ENCODE data around the gene RALGPS2.
A peak's percentile ranks its signal among the peaks of the same experiment; 100 is the strongest.
"Not testable (repeated sequence)": the region's sequence is repeated elsewhere in the genome, so short reads cannot be mapped to it uniquely, and the experiment has no call there.

Gene RALGPS2

GRCh38 chr1:178751046-178751445, 26.0 kb downstream of the RALGPS2 start:
- no peaks in the 10 kb centered on the region for H3K79me1 ChIP-seq (ENCODE audit: low read length)
- no peak overlapping the region for H4K8ac ChIP-seq (ENCODE audit: low read depth, low read length)
- no peak overlapping the region for H3K4ac ChIP-seq (ENCODE audit: low read depth, low read length)
- no peak overlapping the region for H2AK5ac ChIP-seq (ENCODE audit: low read length)
- H3K4me1 ChIP-seq (ENCODE audit: control insufficient read depth in 1 of 2, insufficient read depth in 2 of 2, low read length in 2 of 2): no peaks in the 10 kb centered on the region
- H2BK5ac ChIP-seq (ENCODE audit: low read depth, low read length, poor library complexity): no peak overlapping the region
- no peak overlapping the region for H3K14ac ChIP-seq (ENCODE audit: low read length)
- no peak overlapping the region for H3K23ac ChIP-seq (ENCODE audit: low read length)
- no peaks in the 10 kb centered on the region for H3K9me3 ChIP-seq (ENCODE audit: insufficient read depth, low read depth, low read length)
- no peak overlapping the region for H2BK12ac ChIP-seq (ENCODE audit: low read length)
- H4K91ac ChIP-seq (ENCODE audit: low read depth, low read length): no peak overlapping the region
- no peaks in the 10 kb centered on the region for H3K27me3 ChIP-seq (ENCODE audit: insufficient read depth, low read length)
- no peak for DNase-seq
- no peak overlapping the region for H3K27ac ChIP-seq (ENCODE audit: low read depth, low read length)
- H3K4me2 ChIP-seq (ENCODE audit: low read length): no peak overlapping the region
- no peak overlapping the region for H4K12ac ChIP-seq (ENCODE audit: low read depth, low read length)
- no peak overlapping the region for H3K18ac ChIP-seq (ENCODE audit: low read length)
- no CpG with 5 or more reads among the region's 4 CpGs for WGBS (ENCODE audit: extremely low coverage, insufficient coverage, insufficient read length)
- no peak overlapping the region for H2BK120ac ChIP-seq (ENCODE audit: insufficient read depth, low read length, poor library complexity)
- H2AFZ ChIP-seq (ENCODE audit: insufficient read depth, low read length, poor library complexity): no peak overlapping the region
- no peak overlapping the region for H3K9ac ChIP-seq (ENCODE audit: low read length)
- no peak overlapping the region for H3K4me3 ChIP-seq (ENCODE audit: low read depth, low read length)
- H3K79me2 ChIP-seq (ENCODE audit: control insufficient read depth, insufficient read depth, low read length, poor library complexity): no peaks in the 10 kb centered on the region
- H3K36me3 ChIP-seq (ENCODE audit: control insufficient read depth in 1 of 2, insufficient read depth in 2 of 2, low read length in 2 of 2): peaks cover 2 to 4% of the 10 kb centered on the region in 2 experiments

GRCh38 chr1:178752891-178753290, 27.8 kb downstream of the RALGPS2 start:
- Histone ChIP-seq H2AFZ (ENCODE audit: insufficient read depth, low read length, poor library complexity) (no peak overlapping the region), H3K9me3 (ENCODE audit: insufficient read depth, low read depth, low read length) (no peaks in the 10 kb centered on the region), H3K79me2 (ENCODE audit: control insufficient read depth, insufficient read depth, low read length, poor library complexity) (no peaks in the 10 kb centered on the region), H3K9ac (ENCODE audit: low read length) (no peak overlapping the region), H3K18ac (ENCODE audit: low read length) (no peak overlapping the region), H3K4me1 (ENCODE audit: control insufficient read depth in 1 of 2, insufficient read depth in 2 of 2, low read length in 2 of 2) (no peaks in the 10 kb centered on the region), H2AK5ac (ENCODE audit: low read length) (no peak overlapping the region), H3K36me3 (ENCODE audit: control insufficient read depth in 1 of 2, insufficient read depth in 2 of 2, low read length in 2 of 2) (no peaks in the 10 kb centered on the region), H2BK120ac (ENCODE audit: insufficient read depth, low read length, poor library complexity) (no peak overlapping the region), H3K79me1 (ENCODE audit: low read length) (no peaks in the 10 kb centered on the region), H3K27ac (ENCODE audit: low read depth, low read length) (no peak overlapping the region), H2BK5ac (ENCODE audit: low read depth, low read length, poor library complexity) (no peak overlapping the region), H3K4me3 (ENCODE audit: low read depth, low read length) (no peak overlapping the region), H4K12ac (ENCODE audit: low read depth, low read length) (no peak overlapping the region), H3K4me2 (ENCODE audit: low read length) (no peak overlapping the region), H4K91ac (ENCODE audit: low read depth, low read length) (no peak overlapping the region), H3K4ac (ENCODE audit: low read depth, low read length) (no peak overlapping the region), H3K27me3 (ENCODE audit: insufficient read depth, low read length) (no peaks in the 10 kb centered on the region), H4K8ac (ENCODE audit: low read depth, low read length) (no peak overlapping the region), H2BK12ac (ENCODE audit: low read length) (no peak overlapping the region), H3K23ac (ENCODE audit: low read length) (no peak overlapping the region), H3K14ac (ENCODE audit: low read length) (no peak overlapping the region)
- no peak for DNase-seq
- no CpG with 5 or more reads among the region's 2 CpGs for WGBS (ENCODE audit: extremely low coverage, insufficient coverage, insufficient read length)

- no CpG with 5 or more reads among the region's 3 CpGs for WGBS (ENCODE audit: extremely low coverage, insufficient coverage, insufficient read length)
- not testable (repeated sequence) for H2AK5ac ChIP-seq (ENCODE audit: low read length); H3K4me3 ChIP-seq (ENCODE audit: low read depth, low read length); H3K4ac ChIP-seq (ENCODE audit: low read depth, low read length); H2BK5ac ChIP-seq (ENCODE audit: low read depth, low read length, poor library complexity); H3K9ac ChIP-seq (ENCODE audit: low read length); H4K8ac ChIP-seq (ENCODE audit: low read depth, low read length); DNase-seq; H3K23ac ChIP-seq (ENCODE audit: low read length); H4K91ac ChIP-seq (ENCODE audit: low read depth, low read length); H3K27ac ChIP-seq (ENCODE audit: low read depth, low read length); H2AFZ ChIP-seq (ENCODE audit: insufficient read depth, low read length, poor library complexity); H3K79me2 ChIP-seq (ENCODE audit: control insufficient read depth, insufficient read depth, low read length, poor library complexity); H3K79me1 ChIP-seq (ENCODE audit: low read length); H3K14ac ChIP-seq (ENCODE audit: low read length); H2BK120ac ChIP-seq (ENCODE audit: insufficient read depth, low read length, poor library complexity); H3K27me3 ChIP-seq (ENCODE audit: insufficient read depth, low read length); H2BK12ac ChIP-seq (ENCODE audit: low read length); H4K12ac ChIP-seq (ENCODE audit: low read depth, low read length); H3K4me1 ChIP-seq (ENCODE audit: control insufficient read depth in 1 of 2, insufficient read depth in 2 of 2, low read length in 2 of 2); H3K9me3 ChIP-seq (ENCODE audit: insufficient read depth, low read depth, low read length); H3K18ac ChIP-seq (ENCODE audit: low read length); H3K36me3 ChIP-seq (ENCODE audit: control insufficient read depth in 1 of 2, insufficient read depth in 2 of 2, low read length in 2 of 2); H3K4me2 ChIP-seq (ENCODE audit: low read length)
These were observed 29.7 kb downstream of the RALGPS2 start for GRCh38 chr1:178754655-178755256.

DNA sequence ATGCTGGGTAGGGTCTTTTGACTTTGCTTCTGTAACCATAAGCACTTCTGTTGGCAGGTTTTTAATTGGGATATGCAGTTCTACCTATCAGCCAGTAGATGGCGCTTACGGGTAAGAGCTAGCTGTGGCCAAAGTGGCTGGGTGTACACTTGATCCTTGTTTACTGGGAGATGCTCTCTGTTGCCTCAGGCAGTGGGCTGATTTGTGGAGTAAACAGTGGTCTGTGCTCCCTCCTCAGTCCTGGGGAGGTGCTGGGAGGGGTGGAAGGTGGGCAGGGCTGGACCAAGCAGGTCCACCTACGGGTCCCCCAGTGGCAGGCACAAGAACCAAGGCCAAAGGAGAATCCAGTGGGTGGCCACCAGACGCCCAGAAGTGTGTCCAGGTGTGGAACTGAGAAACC, 43.4 kb downstream of the RALGPS2 start:
- H3K4me1 ChIP-seq (ENCODE audit: control insufficient read depth in 1 of 2, insufficient read depth in 2 of 2, low read length in 2 of 2): no peaks in the 10 kb centered on the region
- H2AK5ac ChIP-seq (ENCODE audit: low read length): no peak overlapping the region
- no peak overlapping the region for H2BK120ac ChIP-seq (ENCODE audit: insufficient read depth, low read length, poor library complexity)
- no peak overlapping the region for H3K14ac ChIP-seq (ENCODE audit: low read length)
- H3K79me1 ChIP-seq (ENCODE audit: low read length): no peaks in the 10 kb centered on the region
- H3K23ac ChIP-seq (ENCODE audit: low read length): no peak overlapping the region
- no peak overlapping the region for H4K8ac ChIP-seq (ENCODE audit: low read depth, low read length)
- H3K4me3 ChIP-seq (ENCODE audit: low read depth, low read length): no peak overlapping the region
- no peak overlapping the region for H4K91ac ChIP-seq (ENCODE audit: low read depth, low read length)
- no peak overlapping the region for H3K4ac ChIP-seq (ENCODE audit: low read depth, low read length)
- H3K36me3 ChIP-seq (ENCODE audit: control insufficient read depth in 1 of 2, insufficient read depth in 2 of 2, low read length in 2 of 2): no peaks in the 10 kb centered on the region
- no peak overlapping the region for H3K27ac ChIP-seq (ENCODE audit: low read depth, low read length)
- no CpG with 5 or more reads among the region's 4 CpGs for WGBS (ENCODE audit: extremely low coverage, insufficient coverage, insufficient read length)
- no peak overlapping the region for H3K9ac ChIP-seq (ENCODE audit: low read length)
- H2BK12ac ChIP-seq (ENCODE audit: low read length): no peak overlapping the region
- no peak overlapping the region for H3K18ac ChIP-seq (ENCODE audit: low read length)
- DNase-seq: peak; percentile 1 to 73
- H3K4me2 ChIP-seq (ENCODE audit: low read length): no peak overlapping the region
- peaks cover 8% of the 10 kb centered on the region for H3K9me3 ChIP-seq (ENCODE audit: insufficient read depth, low read depth, low read length)
- H2BK5ac ChIP-seq (ENCODE audit: low read depth, low read length, poor library complexity): no peak overlapping the region
- no peaks in the 10 kb centered on the region for H3K27me3 ChIP-seq (ENCODE audit: insufficient read depth, low read length)
- H3K79me2 ChIP-seq (ENCODE audit: control insufficient read depth, insufficient read depth, low read length, poor library complexity): no peaks in the 10 kb centered on the region
- no peak overlapping the region for H4K12ac ChIP-seq (ENCODE audit: low read depth, low read length)
- no peak overlapping the region for H2AFZ ChIP-seq (ENCODE audit: insufficient read depth, low read length, poor library complexity)
